Measurements from ENCODE around the gene AFF3. TPM values are rescaled to one million over a fixed set of nuclear protein-coding genes. Genes with fewer than 3 reads are reported as not detected.

Gene AFF3
- total RNA-seq, 2 donors from 2014 or later: 9.9 to 20.1 TPM

GRCh38 chr2:99975386-99975785, 167.0 kb downstream of the AFF3 start:
- peaks cover 0 to 14% of the 10 kb centered on the region in 2 donors for H3K4me1 ChIP-seq (ENCODE audit: control insufficient read depth in 1 of 2, low read depth in 2 of 2)
- H3K27ac ChIP-seq: no peak overlapping the region
- H3K4me3 ChIP-seq: no peak overlapping the region
- no peaks in the 10 kb centered on the region for H3K36me3 ChIP-seq
- no peak for ATAC-seq (ENCODE audit: insufficient number of reproducible peaks, low FRiP score, low read depth)
- no peaks in the 10 kb centered on the region for H3K27me3 ChIP-seq (replicated peaks; ENCODE audit: insufficient read depth)
- no peaks in the 10 kb centered on the region for H3K9me3 ChIP-seq
- TF ChIP-seq CTCF (IDR thresholded peaks at IDR 0.05): no peak
- no peak for DNase-seq (ENCODE audit: low spot score)

DNA sequence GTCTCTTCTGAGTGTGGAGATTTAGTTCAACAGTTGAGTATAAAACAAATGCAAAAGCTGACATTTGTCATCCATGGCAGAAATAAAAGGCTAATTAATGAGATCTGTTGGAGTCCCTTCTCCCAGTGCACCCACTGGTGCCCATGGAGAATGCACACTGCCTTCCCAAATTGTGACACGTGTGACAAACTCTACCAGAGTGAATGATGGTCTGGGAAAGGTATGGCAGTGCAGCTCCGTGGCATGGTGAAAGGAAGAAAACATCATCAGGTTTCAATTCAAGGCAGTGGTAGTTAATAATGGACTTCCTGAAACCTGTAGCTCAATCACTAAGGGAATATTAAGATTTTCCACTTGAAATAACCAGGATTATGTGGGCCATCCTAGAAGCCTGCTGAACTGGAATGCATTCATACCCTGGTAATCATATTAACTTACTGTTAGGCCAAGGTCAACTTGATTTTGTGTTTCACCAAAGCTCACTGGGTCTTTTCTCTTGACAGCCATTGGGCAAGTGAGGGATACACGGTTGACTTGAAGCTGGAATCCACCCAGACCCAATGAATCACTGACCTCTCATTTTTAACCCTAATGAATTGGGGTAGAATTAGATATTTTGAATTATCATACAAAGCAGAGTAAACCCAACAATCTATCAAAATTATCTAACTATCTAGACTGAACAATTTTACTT, 167.6 kb downstream of the AFF3 start:
- H3K9me3 ChIP-seq: no peaks in the 10 kb centered on the region
- no peaks in the 10 kb centered on the region for H3K27me3 ChIP-seq (replicated peaks; ENCODE audit: insufficient read depth)
- H3K27ac ChIP-seq: no peak overlapping the region
- TF ChIP-seq CTCF (IDR thresholded peaks at IDR 0.05): no peak
- DNase-seq (ENCODE audit: low spot score) (no peak), ATAC-seq (ENCODE audit: insufficient number of reproducible peaks, low FRiP score, low read depth) (no peak)
- H3K4me1 ChIP-seq (ENCODE audit: control insufficient read depth in 1 of 2, low read depth in 2 of 2): peaks cover 0 to 14% of the 10 kb centered on the region in 2 donors
- H3K4me3 ChIP-seq: no peak overlapping the region
- H3K36me3 ChIP-seq: no peaks in the 10 kb centered on the region

DNA sequence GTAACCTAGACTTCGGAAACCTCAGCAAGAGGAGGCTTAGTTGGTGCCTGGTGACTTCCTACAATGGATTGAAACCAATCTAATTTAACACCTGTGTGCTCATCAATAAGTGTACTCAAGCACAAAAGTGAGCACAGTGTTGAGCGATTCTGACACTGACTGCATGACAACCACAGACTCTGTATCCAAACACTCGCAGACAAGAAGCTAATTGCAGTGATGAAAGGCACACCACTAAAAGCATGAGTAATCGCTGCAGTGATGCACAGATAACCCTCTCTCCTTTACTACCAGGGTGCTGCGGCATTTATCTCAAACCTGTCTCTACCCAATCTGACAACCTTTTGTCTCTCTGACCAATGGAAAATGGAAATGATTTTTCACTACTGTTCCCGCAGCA, 168.1 kb downstream of the AFF3 start:
- H3K9me3 ChIP-seq: no peaks in the 10 kb centered on the region
- H3K36me3 ChIP-seq: no peaks in the 10 kb centered on the region
- H3K27me3 ChIP-seq (replicated peaks; ENCODE audit: insufficient read depth): no peaks in the 10 kb centered on the region
- TF ChIP-seq CTCF (IDR thresholded peaks at IDR 0.05): no peak
- DNase-seq (ENCODE audit: low spot score) (no peak), ATAC-seq (ENCODE audit: insufficient number of reproducible peaks, low FRiP score, low read depth) (no peak)
- peaks cover 0 to 14% of the 10 kb centered on the region in 2 donors for H3K4me1 ChIP-seq (ENCODE audit: control insufficient read depth in 1 of 2, low read depth in 2 of 2)
- no peak overlapping the region for H3K4me3 ChIP-seq
- H3K27ac ChIP-seq: no peak overlapping the region

- no peaks in the 10 kb centered on the region for H3K9me3 ChIP-seq
- no peak for TF ChIP-seq CTCF (IDR thresholded peaks at IDR 0.05)
- H3K27ac ChIP-seq: no peak overlapping the region
- no peak for ATAC-seq (ENCODE audit: insufficient number of reproducible peaks, low FRiP score, low read depth)
- H3K27me3 ChIP-seq (replicated peaks; ENCODE audit: insufficient read depth): no peaks in the 10 kb centered on the region
- H3K4me3 ChIP-seq: no peak overlapping the region
- no peak for DNase-seq (ENCODE audit: low spot score)
- no peaks in the 10 kb centered on the region for H3K36me3 ChIP-seq
- H3K4me1 ChIP-seq (ENCODE audit: control insufficient read depth in 1 of 2, low read depth in 2 of 2): peaks cover 0 to 4% of the 10 kb centered on the region in 2 donors
Observed at GRCh38 chr2:99971326-99971900, 171.0 kb downstream of the AFF3 start.

GRCh38 chr2:99970292-99970868, 172.0 kb downstream of the AFF3 start:
- Histone ChIP-seq H3K9me3 (no peaks in the 10 kb centered on the region), H3K27me3 (replicated peaks; ENCODE audit: insufficient read depth) (no peaks in the 10 kb centered on the region), H3K4me3 (no peak overlapping the region), H3K36me3 (no peaks in the 10 kb centered on the region), H3K27ac (no peak overlapping the region), H3K4me1 (ENCODE audit: control insufficient read depth in 1 of 2, low read depth in 2 of 2) (peaks cover 0 to 3% of the 10 kb centered on the region in 2 donors)
- DNase-seq (ENCODE audit: low spot score) (no peak), ATAC-seq (ENCODE audit: insufficient number of reproducible peaks, low FRiP score, low read depth) (no peak)
- TF ChIP-seq CTCF (IDR thresholded peaks at IDR 0.05): no peak
